ENCODE data around the gene PCDHGB1. TPM values are rescaled to one million over a fixed set of nuclear protein-coding genes. Genes with fewer than 3 reads are reported as not detected.

PCDHGB1 gene
- total RNA-seq, 3 donors from 2014 or later = 2.7 to 5.9 (median 5.1) TPM

DNA sequence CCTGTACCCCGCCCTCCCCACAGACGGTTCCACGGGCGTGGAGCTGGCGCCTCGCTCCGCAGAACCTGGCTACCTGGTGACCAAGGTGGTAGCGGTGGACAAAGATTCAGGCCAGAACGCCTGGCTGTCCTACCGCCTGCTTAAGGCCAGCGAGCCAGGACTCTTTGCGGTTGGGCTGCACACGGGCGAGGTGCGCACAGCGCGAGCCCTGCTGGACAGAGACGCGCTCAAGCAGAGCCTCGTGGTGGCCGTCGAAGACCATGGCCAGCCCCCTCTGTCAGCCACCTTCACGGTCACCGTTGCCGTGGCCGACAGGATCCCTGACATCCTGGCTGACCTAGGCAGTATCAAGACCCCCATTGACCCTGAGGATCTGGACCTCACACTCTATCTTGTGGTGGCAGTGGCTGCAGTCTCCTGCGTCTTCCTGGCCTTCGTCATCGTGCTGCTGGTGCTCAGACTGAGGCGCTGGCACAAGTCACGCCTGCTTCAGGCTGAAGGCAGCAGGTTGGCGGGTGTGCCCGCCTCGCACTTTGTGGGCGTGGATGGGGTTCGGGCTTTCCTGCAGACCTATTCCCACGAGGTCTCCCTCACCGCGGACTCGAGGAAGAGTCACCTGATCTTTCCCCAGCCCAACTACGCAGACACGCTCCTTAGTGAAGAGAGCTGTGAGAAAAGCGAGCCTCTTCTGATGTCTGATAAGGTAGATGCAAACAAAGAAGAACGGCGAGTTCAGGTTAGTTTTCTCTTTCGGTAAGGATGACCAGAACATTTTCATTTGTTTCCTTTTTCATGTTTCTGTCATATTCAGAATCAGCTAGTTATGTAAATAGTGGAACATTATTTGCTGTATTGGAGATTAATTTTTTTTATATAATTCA is 16.4 kb downstream of the PCDHGB1 start:
- Histone ChIP-seq H3K4me1 (no peaks in the 10 kb centered on the region), H3K36me3 (no peaks in the 10 kb centered on the region), H3K4me3 (peak overlapping the region in 1 of 3 donors; percentile 38), H3K9me3 (peaks cover 81 to 98% of the 10 kb centered on the region in 2 donors), H3K27me3 (no peaks in the 10 kb centered on the region), H3K27ac (no peak overlapping the region)
- TF ChIP-seq POLR2AphosphoS5 (IDR thresholded peaks at IDR 0.05) = no peak
- no peak for TF ChIP-seq POLR2A (IDR thresholded peaks at IDR 0.05)
- TF ChIP-seq, protein P1, sequence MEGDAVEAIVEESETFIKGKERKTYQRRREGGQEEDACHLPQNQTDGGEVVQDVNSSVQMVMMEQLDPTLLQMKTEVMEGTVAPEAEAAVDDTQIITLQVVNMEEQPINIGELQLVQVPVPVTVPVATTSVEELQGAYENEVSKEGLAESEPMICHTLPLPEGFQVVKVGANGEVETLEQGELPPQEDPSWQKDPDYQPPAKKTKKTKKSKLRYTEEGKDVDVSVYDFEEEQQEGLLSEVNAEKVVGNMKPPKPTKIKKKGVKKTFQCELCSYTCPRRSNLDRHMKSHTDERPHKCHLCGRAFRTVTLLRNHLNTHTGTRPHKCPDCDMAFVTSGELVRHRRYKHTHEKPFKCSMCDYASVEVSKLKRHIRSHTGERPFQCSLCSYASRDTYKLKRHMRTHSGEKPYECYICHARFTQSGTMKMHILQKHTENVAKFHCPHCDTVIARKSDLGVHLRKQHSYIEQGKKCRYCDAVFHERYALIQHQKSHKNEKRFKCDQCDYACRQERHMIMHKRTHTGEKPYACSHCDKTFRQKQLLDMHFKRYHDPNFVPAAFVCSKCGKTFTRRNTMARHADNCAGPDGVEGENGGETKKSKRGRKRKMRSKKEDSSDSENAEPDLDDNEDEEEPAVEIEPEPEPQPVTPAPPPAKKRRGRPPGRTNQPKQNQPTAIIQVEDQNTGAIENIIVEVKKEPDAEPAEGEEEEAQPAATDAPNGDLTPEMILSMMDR (IDR thresholded peaks at IDR 0.05) = no peak
- intact Hi-C loops (cut with DNase I; ENCODE audit: low total_unique reads) = no loop called here
- no peak for DNase-seq (ENCODE audit: low spot score in 2 of 2)

DNA sequence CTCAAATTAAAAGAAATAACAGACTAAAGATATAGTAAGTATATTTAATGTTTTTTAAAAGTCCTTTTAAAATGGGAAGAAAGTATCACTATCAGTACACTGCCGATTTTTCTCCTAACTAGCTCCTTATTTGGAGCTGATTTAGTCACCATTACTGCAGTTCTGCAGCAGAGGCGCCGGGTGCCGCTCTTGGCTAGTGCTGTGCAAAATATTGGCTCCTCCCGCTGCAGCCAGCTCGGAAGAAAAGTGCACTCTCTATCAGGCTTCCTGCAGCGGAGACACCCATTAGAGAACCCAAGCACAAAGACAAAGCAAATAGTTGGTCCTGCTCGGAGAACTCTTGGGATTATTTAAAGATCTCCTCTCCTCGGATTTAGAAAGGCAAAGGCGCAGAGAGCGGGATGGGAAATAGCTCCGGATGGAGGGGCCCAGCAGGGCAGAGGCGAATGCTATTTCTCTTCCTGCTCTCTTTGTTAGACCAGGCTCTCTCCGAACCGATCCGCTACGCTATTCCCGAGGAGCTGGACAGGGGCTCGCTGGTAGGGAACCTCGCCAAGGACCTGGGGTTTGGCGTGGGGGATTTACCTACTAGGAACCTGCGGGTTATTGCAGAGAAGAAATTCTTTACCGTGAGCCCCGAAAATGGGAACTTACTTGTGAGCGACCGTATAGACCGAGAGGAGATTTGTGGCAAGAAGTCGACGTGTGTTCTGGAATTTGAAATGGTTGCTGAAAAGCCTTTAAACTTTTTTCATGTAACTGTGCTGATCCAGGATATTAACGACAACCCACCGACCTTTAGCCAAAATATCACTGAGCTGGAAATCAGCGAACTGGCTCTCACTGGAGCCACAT is 20.3 kb downstream of the PCDHGB1 start, which contains the start of gene PCDHGB3:
Gene PCDHGB3, plus strand, starts transcription at position 249 of the 855 bp plus-strand sequence. Its CDS starts 153 bp downstream, at position 402.
- intact Hi-C loops (cut with DNase I; ENCODE audit: low total_unique reads) = no loop called here
- Histone ChIP-seq H3K4me1 (no peaks in the 10 kb centered on the region), H3K27me3 (no peaks in the 10 kb centered on the region), H3K36me3 (no peaks in the 10 kb centered on the region), H3K9me3 (peaks cover 87 to 100% of the 10 kb centered on the region in 2 donors), H3K4me3 (peak within 1 kb of the TSS; percentile 15 to 34 (median 17)), H3K27ac (no peak within 1 kb of the TSS)
- TF ChIP-seq POLR2AphosphoS5 (IDR thresholded peaks at IDR 0.05) = no peak
- TF ChIP-seq, protein P1 (IDR thresholded peaks at IDR 0.05) = no peak
- no peak for TF ChIP-seq POLR2A (IDR thresholded peaks at IDR 0.05)
- no peak for DNase-seq (ENCODE audit: low spot score in 2 of 2)

DNA sequence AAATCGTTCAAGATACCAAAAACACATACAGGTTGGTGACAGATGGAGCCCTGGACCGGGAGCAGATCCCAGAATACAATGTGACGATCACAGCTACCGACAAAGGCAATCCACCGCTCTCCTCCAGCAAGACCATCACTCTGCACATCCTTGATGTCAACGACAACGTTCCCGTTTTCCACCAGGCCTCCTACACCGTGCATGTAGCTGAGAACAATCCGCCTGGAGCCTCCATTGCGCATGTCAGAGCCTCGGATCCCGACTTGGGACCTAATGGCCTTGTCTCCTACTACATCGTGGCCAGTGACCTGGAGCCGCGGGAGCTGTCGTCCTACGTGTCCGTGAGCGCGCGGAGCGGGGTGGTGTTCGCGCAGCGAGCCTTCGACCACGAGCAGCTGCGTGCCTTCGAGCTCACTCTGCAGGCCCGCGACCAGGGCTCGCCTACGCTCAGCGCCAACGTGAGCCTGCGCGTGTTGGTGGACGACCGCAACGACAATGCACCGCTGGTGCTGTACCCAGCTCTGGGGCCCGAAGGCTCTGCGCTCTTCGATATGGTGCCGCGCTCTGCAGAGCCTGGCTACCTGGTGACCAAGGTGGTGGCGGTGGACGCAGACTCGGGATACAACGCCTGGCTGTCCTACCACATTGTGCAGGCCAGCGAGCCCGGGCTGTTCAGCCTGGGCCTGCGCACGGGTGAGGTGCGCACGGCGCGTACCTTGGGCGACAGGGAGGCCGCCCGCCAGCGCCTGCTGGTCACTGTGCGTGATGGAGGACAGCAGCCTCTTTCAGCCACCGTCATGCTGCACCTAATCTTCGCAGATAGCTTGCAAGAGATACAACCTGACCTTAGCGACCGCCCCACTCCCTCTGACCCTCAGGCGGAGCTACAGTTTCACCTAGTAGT is 21.9 kb downstream of the PCDHGB1 start:
- peak overlapping the region in 1 of 3 donors; percentile 9 for H3K4me3 ChIP-seq
- H3K27me3 ChIP-seq = no peaks in the 10 kb centered on the region
- no peak overlapping the region for H3K27ac ChIP-seq
- no peaks in the 10 kb centered on the region for H3K36me3 ChIP-seq
- peaks cover 87 to 99% of the 10 kb centered on the region in 2 donors for H3K9me3 ChIP-seq
- TF ChIP-seq POLR2AphosphoS5 (IDR thresholded peaks at IDR 0.05) = no peak
- no peak for TF ChIP-seq POLR2A (IDR thresholded peaks at IDR 0.05)
- TF ChIP-seq, protein P1 (IDR thresholded peaks at IDR 0.05) = no peak
- intact Hi-C loops (cut with DNase I; ENCODE audit: low total_unique reads) = no loop called here
- no peaks in the 10 kb centered on the region for H3K4me1 ChIP-seq
- DNase-seq (ENCODE audit: low spot score in 2 of 2) = no peak

DNA sequence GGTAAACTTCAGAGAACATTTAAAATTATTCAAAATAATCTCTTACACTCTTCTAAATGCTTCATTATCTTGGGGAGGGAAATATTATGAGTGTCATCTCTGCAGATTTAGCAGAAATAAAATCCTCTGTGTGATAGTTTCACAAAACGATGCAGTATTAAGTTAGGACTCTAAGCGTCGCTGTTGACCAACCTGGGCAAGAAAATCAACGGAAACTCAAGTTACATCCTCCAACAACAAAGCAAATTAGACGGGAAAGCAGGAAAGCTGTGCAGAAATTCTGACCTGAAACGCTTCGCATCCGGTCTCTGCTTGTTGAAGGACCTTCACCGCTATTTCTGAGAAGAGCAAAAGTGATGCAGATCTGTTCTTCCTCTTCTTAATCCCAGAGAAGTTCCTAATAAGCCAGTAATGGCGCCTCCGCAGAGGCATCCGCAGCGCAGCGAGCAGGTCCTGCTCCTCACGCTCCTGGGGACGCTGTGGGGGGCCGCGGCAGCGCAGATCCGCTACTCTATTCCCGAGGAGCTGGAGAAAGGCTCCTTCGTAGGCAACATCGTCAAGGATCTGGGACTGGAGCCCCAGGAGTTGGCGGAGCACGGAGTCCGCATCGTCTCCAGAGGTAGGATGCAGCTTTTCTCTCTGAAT is 23.9 kb downstream of the PCDHGB1 start, which contains the start of gene PCDHGA6:
Gene PCDHGA6, plus strand, starts transcription at position 219 of the 645 bp plus-strand sequence. Its CDS starts 193 bp downstream, at position 412.
- H3K9me3 ChIP-seq = peaks cover 79 to 99% of the 10 kb centered on the region in 2 donors
- TF ChIP-seq POLR2AphosphoS5 (IDR thresholded peaks at IDR 0.05) (no peak), POLR2A (IDR thresholded peaks at IDR 0.05) (no peak)
- TF ChIP-seq, protein P1 (IDR thresholded peaks at IDR 0.05) = no peak
- no peak for DNase-seq (ENCODE audit: low spot score in 2 of 2)
- no peaks in the 10 kb centered on the region for H3K4me1 ChIP-seq
- no peaks in the 10 kb centered on the region for H3K27me3 ChIP-seq
- H3K36me3 ChIP-seq = no peaks in the 10 kb centered on the region
- no peak within 1 kb of the TSS for H3K27ac ChIP-seq
- peak within 1 kb of the TSS; percentile 19 to 55 (median 30) for H3K4me3 ChIP-seq
- intact Hi-C loops (cut with DNase I; ENCODE audit: low total_unique reads) = no loop called here

All from breast epithelium (tissue), 4 donors.